T-helper 22 cell (primary cell): Measurements from ENCODE around the gene MAPK4.
"Not testable (repeated sequence)": the region's sequence is repeated elsewhere in the genome, so short reads cannot be mapped to it uniquely, and the experiment has no call there.

Experiments used
- DNase-seq: peaks from one replicate; pipeline ENCODE4 v3.0.0-alpha.2; 2020; ENCODE audit warnings: low read depth

Gene MAPK4

GRCh38 chr18:50680966-50681365 is 121.1 kb downstream of the MAPK4 start:
- no peak for DNase-seq

GRCh38 chr18:50682852-50683251 is 123.0 kb downstream of the MAPK4 start:
- DNase-seq = no peak

- no peak for DNase-seq
Measured at GRCh38 chr18:50686409-50686808, 126.5 kb downstream of the MAPK4 start.

GRCh38 chr18:50687491-50687890 is 127.6 kb downstream of the MAPK4 start:
- DNase-seq = no peak

GRCh38 chr18:50689578-50689977 is 129.7 kb downstream of the MAPK4 start:
- no peak for DNase-seq

- DNase-seq = no peak
Measured at GRCh38 chr18:50694147-50694546, 134.3 kb downstream of the MAPK4 start.

GRCh38 chr18:50695431-50696176 is 135.7 kb downstream of the MAPK4 start:
- no peak for DNase-seq

GRCh38 chr18:50696436-50696835 is 136.5 kb downstream of the MAPK4 start:
- DNase-seq = no peak

- DNase-seq = no peak
Measured at GRCh38 chr18:50696929-50697328, 137.0 kb downstream of the MAPK4 start.

GRCh38 chr18:50697509-50697908 is 137.6 kb downstream of the MAPK4 start:
- no peak for DNase-seq

- DNase-seq = no peak
Measured at GRCh38 chr18:50700245-50701165, 140.6 kb downstream of the MAPK4 start.

GRCh38 chr18:50704357-50704940 is 144.6 kb downstream of the MAPK4 start:
- DNase-seq = no peak

GRCh38 chr18:50706199-50706598 is 146.3 kb downstream of the MAPK4 start:
- no peak for DNase-seq

GRCh38 chr18:50706651-50707050 is 146.8 kb downstream of the MAPK4 start:
- no peak for DNase-seq

- DNase-seq = not testable (repeated sequence)
Measured at GRCh38 chr18:50707297-50707696, 147.4 kb downstream of the MAPK4 start.

- no peak for DNase-seq
Measured at GRCh38 chr18:50707855-50708469, 148.1 kb downstream of the MAPK4 start.

- no peak for DNase-seq
Measured at GRCh38 chr18:50709193-50709592, 149.3 kb downstream of the MAPK4 start.

- DNase-seq = no peak
Measured at GRCh38 chr18:50711386-50711785, 151.5 kb downstream of the MAPK4 start.

- DNase-seq = no peak
Measured at GRCh38 chr18:50715919-50716318, 156.0 kb downstream of the MAPK4 start.

- DNase-seq = no peak
Measured at GRCh38 chr18:50716902-50717301, 157.0 kb downstream of the MAPK4 start.

- DNase-seq = no peak
Measured at GRCh38 chr18:50717563-50717962, 157.7 kb downstream of the MAPK4 start.
